Hepatocyte (in vitro differentiated cells): Measurements from ENCODE around the gene SLC9A7. TPM values are rescaled to one million over a fixed set of nuclear protein-coding genes. Genes with fewer than 3 reads are reported as not detected.

Experiments used
- DNase-seq: peaks from one replicate; pipeline ENCODE4 v3.0.0-alpha.2; 2016; ENCODE audit warnings: low spot score
- H2AFZ ChIP-seq: fragments of 200-600 bp; sonication (generic); 2 replicates; pipeline ENCODE4 v1.6.0; 2016; ENCODE audit warnings: antibody characterized with exemption, mild to moderate bottlenecking
- H3K27ac ChIP-seq: fragments of 200-600 bp; sonication (generic); 2 replicates; pipeline ENCODE4 v1.5.1; 2016; ENCODE audit warnings: mild to moderate bottlenecking
- H3K27me3 ChIP-seq: fragments of 200-600 bp; sonication (generic); 2 replicates; pipeline ENCODE4 v1.6.1; 2016
- H3K36me3 ChIP-seq: fragments of 200-600 bp; sonication (generic); replicated peaks from 2 replicates; pipeline ENCODE4 v1.5.1; 2016; ENCODE audit warnings: low read depth; ENCODE audit not compliant: insufficient read depth
- H3K4me1 ChIP-seq: fragments of 200-600 bp; sonication (generic); 2 replicates; pipeline ENCODE4 v1.5.1; 2016; ENCODE audit warnings: mild to moderate bottlenecking, moderate library complexity; ENCODE audit not compliant: insufficient read depth
- H3K4me2 ChIP-seq: fragments of 200-600 bp; sonication (generic); 2 replicates; pipeline ENCODE4 v1.6.0; 2016
- H3K4me3 ChIP-seq: fragments of 200-600 bp; sonication (generic); 2 replicates; pipeline ENCODE4 v1.5.1; 2016; ENCODE audit warnings: mild to moderate bottlenecking
- H3K79me2 ChIP-seq: fragments of 200-600 bp; sonication (generic); 2 replicates; pipeline ENCODE4 v1.6.0; 2017; ENCODE audit warnings: mild to moderate bottlenecking
- H3K9me2 ChIP-seq: fragments of 200-600 bp; sonication (generic); replicated peaks from 2 replicates; pipeline ENCODE4 v1.6.0; 2017; ENCODE audit warnings: mild to moderate bottlenecking; ENCODE audit not compliant: insufficient read depth
- H3K9me3 ChIP-seq: fragments of 200-600 bp; sonication (generic); 2 replicates; pipeline ENCODE4 v1.5.1; 2016; ENCODE audit warnings: low read depth, mild to moderate bottlenecking
- H4K20me1 ChIP-seq: fragments of 200-600 bp; sonication (generic); 2 replicates; pipeline ENCODE4 v1.6.0; 2016; ENCODE audit warnings: mild to moderate bottlenecking; ENCODE audit not compliant: insufficient read depth, poor library complexity, severe bottlenecking
- EZH2 ChIP-seq: fragments of 200-600 bp; sonication (generic); IDR thresholded peaks from 2 replicates; pipeline ENCODE4 v1.6.1; 2016; ENCODE audit warnings: antibody characterized with exemption, mild to moderate bottlenecking, borderline replicate concordance
- EZH2phosphoT487 ChIP-seq: fragments of 200-600 bp; sonication (generic); IDR thresholded peaks from one replicate; pipeline ENCODE4 v1.6.1; 2018; ENCODE audit warnings: antibody characterized with exemption, mild to moderate bottlenecking, low read depth, moderate library complexity; ENCODE audit not compliant: unreplicated experiment, severe bottlenecking
- whole genome bisulfite sequencing: methylation state at CpG from one replicate; pipeline ENCODE4 v1.1.6; 2016; ENCODE audit warnings: low lambda C conversion rate; ENCODE audit errors: missing lambda C conversion rate; 5-methylcytosine and 5-hydroxymethylcytosine counted together
- polyA plus RNA-seq: library from polyadenylated mRNA; unstranded; fragments of >200 nt; fragmentation: Nextera tagmentation; extraction: Ambion mirVana; gene quantifications from 2 replicates; pipeline ENCODE4 v1.2.1, GENCODE V29; 2016
- total RNA-seq: library from RNA; depleted of rRNA; stranded (reverse); fragments of >200 nt; gene quantifications from 2 replicates; pipeline ENCODE4 v1.2.3, GENCODE V29; 2014
- TF ChIP-seq, protein P1 (sequence below): fragments of 200-600 bp; sonication (generic); IDR thresholded peaks from 2 replicates; pipeline ENCODE4 v1.5.1; 2016; ENCODE audit warnings: antibody characterized with exemption, mild to moderate bottlenecking; ENCODE audit not compliant: poor library complexity

The SLC9A7 gene
- total and polyA plus RNA-seq, 2 experiments from 2014 or later = 3.6 to 8.1 TPM

DNA sequence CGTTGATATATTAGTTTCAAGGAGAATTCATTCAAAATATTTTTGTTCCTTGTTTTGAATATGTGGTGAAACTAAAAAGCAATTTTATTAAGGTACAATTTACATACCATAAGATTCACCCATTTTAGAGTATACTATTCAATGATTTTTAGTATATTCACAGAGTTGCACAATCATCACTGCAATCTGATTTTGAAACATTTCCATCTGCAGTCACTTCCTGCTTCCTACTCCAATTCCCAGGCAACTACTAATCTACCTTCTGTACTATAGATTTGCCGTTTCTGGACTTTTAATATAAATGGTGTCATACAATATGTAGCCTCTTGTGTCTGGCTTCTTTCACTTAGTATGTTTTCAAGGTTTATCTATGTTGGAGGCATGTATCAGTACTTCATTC is 71.3 kb downstream of the SLC9A7 start:
- WGBS = 69% methylated on average over 2 of the region's 2 CpGs
- H3K79me2 ChIP-seq = no peaks in the 10 kb centered on the region
- TF ChIP-seq, protein P1, sequence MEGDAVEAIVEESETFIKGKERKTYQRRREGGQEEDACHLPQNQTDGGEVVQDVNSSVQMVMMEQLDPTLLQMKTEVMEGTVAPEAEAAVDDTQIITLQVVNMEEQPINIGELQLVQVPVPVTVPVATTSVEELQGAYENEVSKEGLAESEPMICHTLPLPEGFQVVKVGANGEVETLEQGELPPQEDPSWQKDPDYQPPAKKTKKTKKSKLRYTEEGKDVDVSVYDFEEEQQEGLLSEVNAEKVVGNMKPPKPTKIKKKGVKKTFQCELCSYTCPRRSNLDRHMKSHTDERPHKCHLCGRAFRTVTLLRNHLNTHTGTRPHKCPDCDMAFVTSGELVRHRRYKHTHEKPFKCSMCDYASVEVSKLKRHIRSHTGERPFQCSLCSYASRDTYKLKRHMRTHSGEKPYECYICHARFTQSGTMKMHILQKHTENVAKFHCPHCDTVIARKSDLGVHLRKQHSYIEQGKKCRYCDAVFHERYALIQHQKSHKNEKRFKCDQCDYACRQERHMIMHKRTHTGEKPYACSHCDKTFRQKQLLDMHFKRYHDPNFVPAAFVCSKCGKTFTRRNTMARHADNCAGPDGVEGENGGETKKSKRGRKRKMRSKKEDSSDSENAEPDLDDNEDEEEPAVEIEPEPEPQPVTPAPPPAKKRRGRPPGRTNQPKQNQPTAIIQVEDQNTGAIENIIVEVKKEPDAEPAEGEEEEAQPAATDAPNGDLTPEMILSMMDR = no peak
- TF ChIP-seq EZH2 (no peak), EZH2phosphoT487 (no peak)
- H3K4me2 ChIP-seq = no peak overlapping the region
- no peak overlapping the region for H3K4me3 ChIP-seq
- no peaks in the 10 kb centered on the region for H3K9me2 ChIP-seq
- H3K27ac ChIP-seq = no peak overlapping the region
- H4K20me1 ChIP-seq = no peaks in the 10 kb centered on the region
- no peak for DNase-seq
- no peaks in the 10 kb centered on the region for H3K9me3 ChIP-seq
- H2AFZ ChIP-seq = no peak overlapping the region
- no peaks in the 10 kb centered on the region for H3K4me1 ChIP-seq
- H3K36me3 ChIP-seq = no peaks in the 10 kb centered on the region
- H3K27me3 ChIP-seq = no peaks in the 10 kb centered on the region

DNA sequence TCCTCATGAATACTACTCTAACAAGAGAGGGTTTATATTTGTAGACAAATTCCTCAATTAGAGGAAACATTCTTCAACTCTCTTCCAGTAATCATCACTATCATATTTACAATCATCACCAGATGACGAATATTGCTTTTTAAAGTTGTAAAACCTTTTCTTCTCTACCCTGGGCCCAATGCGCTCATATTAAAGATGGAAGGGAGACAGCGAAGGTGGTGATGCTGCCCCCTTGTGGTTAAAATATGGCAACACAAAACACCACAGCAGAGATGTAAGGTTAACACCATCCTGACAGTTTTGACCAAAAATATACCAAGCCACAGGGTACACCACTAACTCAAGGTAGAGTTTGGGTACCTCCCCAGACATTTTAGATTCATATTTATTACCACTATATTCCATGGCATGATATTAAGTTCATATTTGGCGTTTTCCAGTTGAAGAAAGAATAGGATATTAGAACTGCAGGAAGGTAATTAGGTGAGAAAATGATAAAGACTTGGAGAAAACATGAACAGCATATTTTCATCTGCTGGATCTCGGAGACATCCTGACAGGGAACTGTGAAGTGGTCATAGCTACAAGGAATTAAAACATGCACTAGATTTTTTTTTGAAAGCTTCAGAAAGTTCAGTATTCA is 72.8 kb downstream of the SLC9A7 start:
- Histone ChIP-seq H3K9me3 (no peaks in the 10 kb centered on the region), H4K20me1 (no peaks in the 10 kb centered on the region), H3K27me3 (no peaks in the 10 kb centered on the region), H3K9me2 (no peaks in the 10 kb centered on the region), H2AFZ (no peak overlapping the region), H3K27ac (no peak overlapping the region), H3K36me3 (no peaks in the 10 kb centered on the region), H3K4me1 (no peaks in the 10 kb centered on the region), H3K79me2 (no peaks in the 10 kb centered on the region), H3K4me3 (no peak overlapping the region), H3K4me2 (no peak overlapping the region)
- WGBS = 41% methylated on average over 5 of the region's 5 CpGs
- TF ChIP-seq EZH2phosphoT487 = no peak
- no peak for TF ChIP-seq EZH2
- TF ChIP-seq, protein P1 = peak; percentile 59
- DNase-seq = peak; percentile 40

DNA sequence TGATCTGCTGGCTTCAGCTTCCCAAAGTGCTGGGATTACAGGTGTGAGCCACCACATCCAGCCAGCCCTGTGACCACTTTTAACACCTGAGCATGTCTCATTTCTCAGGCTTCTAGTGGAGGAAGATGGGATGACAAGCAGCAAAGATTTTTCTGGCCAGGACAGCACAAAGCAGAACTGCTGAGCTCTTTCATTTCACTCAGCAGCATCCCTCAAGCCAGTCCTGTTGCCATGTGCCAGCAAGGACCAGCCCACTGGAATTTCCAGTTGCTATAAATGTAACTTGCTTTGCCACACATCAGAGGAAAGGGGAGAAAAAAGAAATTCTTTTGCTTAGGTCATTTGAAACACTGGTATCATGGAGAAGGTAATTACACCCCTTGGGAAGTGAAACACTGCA is 75.9 kb downstream of the SLC9A7 start:
- H3K9me3 ChIP-seq = no peaks in the 10 kb centered on the region
- TF ChIP-seq EZH2phosphoT487 = no peak
- TF ChIP-seq EZH2 = no peak
- TF ChIP-seq, protein P1 = no peak
- no peak overlapping the region for H3K4me3 ChIP-seq
- DNase-seq = no peak
- no peaks in the 10 kb centered on the region for H3K79me2 ChIP-seq
- no peaks in the 10 kb centered on the region for H4K20me1 ChIP-seq
- H3K27me3 ChIP-seq = no peaks in the 10 kb centered on the region
- H3K27ac ChIP-seq = no peak overlapping the region
- H2AFZ ChIP-seq = no peak overlapping the region
- no peaks in the 10 kb centered on the region for H3K4me1 ChIP-seq
- no peaks in the 10 kb centered on the region for H3K36me3 ChIP-seq
- H3K4me2 ChIP-seq = no peak overlapping the region
- no peaks in the 10 kb centered on the region for H3K9me2 ChIP-seq
